HL-60 (cell line): ENCODE data around the gene ZBTB40.

ENCODE experiments used
- DNase-seq, 2 experiments: peaks; one replicate each; pipeline ENCODE4 v3.0.0-alpha.2; 2010 to 2020; ENCODE audit warnings: low read depth in 1 of 2, low spot score in 1 of 2
- H3K27ac ChIP-seq: fragments of 250-450 bp; sonication (Bioruptor Pico); replicated peaks from 2 replicates; pipeline ENCODE4 v1.5.1; 2020; ENCODE audit warnings: mild to moderate bottlenecking, moderate library complexity
- H3K27me3 ChIP-seq: fragments of 250-450 bp; sonication (Bioruptor Pico); 2 replicates; pipeline ENCODE4 v1.5.1; 2021; ENCODE audit warnings: mild to moderate bottlenecking, moderate library complexity; ENCODE audit not compliant: insufficient read depth, poor library complexity, severe bottlenecking
- H3K4me3 ChIP-seq: replicated peaks from 2 replicates; pipeline ENCODE4 v1.5.1; 2011; ENCODE audit warnings: mild to moderate bottlenecking, control low read depth, low read length; ENCODE audit not compliant: insufficient read depth
- GABPA ChIP-seq: IDR thresholded peaks from 2 replicates; pipeline ENCODE4 v1.6.1; 2012; ENCODE audit warnings: low read depth
- POLR2AphosphoS5 ChIP-seq: IDR thresholded peaks from 2 replicates; pipeline ENCODE4 v1.6.1; 2012; ENCODE audit warnings: low read depth
- SPI1 ChIP-seq: IDR thresholded peaks from 2 replicates; pipeline ENCODE4 v1.6.1; 2012; ENCODE audit warnings: low read depth, mild to moderate bottlenecking, borderline replicate concordance
- TF ChIP-seq, protein P1 (sequence below): IDR thresholded peaks from 2 replicates; pipeline ENCODE4 v1.6.1; 2012; ENCODE audit warnings: low read depth; ENCODE audit not compliant: insufficient replicate concordance
- TF ChIP-seq, protein P2 (sequence below): IDR thresholded peaks from one replicate; pipeline ENCODE4 v1.5.1; 2011; ENCODE audit warnings: low read length, control low read depth, inconsistent platforms; ENCODE audit not compliant: insufficient read depth

ZBTB40 gene

DNA sequence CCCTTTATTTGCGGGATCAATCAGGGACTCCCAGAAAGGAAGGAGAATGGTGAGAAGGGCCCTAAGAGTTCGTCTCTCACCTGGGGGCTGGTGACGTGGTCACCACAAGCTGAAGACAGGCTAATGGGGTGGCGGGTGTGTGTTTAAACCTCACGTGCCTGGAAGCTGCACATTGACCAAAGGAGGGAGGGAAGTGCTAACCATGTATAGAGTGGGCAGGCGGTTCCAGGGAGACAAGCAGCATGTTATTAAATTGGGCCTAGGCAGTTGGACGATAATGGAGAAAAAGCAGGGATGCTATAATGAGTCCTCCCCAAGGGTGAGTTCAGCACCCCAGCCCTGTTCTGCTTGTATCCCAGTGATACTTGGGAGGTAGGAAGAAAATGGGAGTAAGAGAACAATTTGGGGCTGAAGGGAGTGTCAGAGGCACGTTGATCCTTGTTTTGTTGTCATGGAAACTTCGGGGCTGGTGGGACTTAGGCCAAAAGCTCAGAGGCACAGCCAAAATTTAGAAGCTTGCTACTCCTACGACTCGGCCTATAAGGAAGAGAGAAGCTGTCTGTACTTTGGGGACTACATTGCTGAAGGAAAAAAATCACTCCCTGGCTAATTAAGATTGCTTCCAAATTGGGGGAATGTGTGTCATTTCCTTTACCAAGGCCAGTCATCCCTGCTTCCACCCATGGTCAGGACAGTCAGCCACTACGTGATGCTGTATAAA is 78.4 kb downstream of the ZBTB40 start:
- H3K27me3 ChIP-seq: no peaks in the 10 kb centered on the region
- no peak overlapping the region for H3K4me3 ChIP-seq
- TF ChIP-seq POLR2AphosphoS5: no peak
- no peak for TF ChIP-seq GABPA
- TF ChIP-seq, protein P1, sequence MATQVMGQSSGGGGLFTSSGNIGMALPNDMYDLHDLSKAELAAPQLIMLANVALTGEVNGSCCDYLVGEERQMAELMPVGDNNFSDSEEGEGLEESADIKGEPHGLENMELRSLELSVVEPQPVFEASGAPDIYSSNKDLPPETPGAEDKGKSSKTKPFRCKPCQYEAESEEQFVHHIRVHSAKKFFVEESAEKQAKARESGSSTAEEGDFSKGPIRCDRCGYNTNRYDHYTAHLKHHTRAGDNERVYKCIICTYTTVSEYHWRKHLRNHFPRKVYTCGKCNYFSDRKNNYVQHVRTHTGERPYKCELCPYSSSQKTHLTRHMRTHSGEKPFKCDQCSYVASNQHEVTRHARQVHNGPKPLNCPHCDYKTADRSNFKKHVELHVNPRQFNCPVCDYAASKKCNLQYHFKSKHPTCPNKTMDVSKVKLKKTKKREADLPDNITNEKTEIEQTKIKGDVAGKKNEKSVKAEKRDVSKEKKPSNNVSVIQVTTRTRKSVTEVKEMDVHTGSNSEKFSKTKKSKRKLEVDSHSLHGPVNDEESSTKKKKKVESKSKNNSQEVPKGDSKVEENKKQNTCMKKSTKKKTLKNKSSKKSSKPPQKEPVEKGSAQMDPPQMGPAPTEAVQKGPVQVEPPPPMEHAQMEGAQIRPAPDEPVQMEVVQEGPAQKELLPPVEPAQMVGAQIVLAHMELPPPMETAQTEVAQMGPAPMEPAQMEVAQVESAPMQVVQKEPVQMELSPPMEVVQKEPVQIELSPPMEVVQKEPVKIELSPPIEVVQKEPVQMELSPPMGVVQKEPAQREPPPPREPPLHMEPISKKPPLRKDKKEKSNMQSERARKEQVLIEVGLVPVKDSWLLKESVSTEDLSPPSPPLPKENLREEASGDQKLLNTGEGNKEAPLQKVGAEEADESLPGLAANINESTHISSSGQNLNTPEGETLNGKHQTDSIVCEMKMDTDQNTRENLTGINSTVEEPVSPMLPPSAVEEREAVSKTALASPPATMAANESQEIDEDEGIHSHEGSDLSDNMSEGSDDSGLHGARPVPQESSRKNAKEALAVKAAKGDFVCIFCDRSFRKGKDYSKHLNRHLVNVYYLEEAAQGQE: no peak
- no peak for TF ChIP-seq SPI1
- TF ChIP-seq, protein P2, sequence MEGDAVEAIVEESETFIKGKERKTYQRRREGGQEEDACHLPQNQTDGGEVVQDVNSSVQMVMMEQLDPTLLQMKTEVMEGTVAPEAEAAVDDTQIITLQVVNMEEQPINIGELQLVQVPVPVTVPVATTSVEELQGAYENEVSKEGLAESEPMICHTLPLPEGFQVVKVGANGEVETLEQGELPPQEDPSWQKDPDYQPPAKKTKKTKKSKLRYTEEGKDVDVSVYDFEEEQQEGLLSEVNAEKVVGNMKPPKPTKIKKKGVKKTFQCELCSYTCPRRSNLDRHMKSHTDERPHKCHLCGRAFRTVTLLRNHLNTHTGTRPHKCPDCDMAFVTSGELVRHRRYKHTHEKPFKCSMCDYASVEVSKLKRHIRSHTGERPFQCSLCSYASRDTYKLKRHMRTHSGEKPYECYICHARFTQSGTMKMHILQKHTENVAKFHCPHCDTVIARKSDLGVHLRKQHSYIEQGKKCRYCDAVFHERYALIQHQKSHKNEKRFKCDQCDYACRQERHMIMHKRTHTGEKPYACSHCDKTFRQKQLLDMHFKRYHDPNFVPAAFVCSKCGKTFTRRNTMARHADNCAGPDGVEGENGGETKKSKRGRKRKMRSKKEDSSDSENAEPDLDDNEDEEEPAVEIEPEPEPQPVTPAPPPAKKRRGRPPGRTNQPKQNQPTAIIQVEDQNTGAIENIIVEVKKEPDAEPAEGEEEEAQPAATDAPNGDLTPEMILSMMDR: no peak
- H3K27ac ChIP-seq: no peak overlapping the region
- no peak for DNase-seq

DNA sequence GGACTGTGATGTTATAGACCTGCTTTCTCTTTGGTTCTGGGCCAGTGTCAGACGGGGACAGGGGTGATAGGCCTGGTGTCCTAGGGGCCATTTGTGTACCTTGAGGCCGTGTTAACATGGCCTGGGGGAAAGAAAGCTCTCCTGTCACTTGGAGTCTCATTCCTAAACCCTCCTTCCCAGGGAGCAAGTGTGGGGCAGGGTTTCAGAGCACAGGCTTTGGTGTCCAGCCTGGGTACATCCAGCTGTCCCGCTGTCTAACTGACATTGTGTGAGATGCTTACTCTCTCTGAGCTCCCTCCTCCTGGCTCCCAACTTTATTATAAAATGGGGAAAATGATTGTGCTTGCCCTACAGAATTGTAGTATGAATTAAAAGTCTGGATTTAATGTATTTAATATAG is 79.1 kb downstream of the ZBTB40 start:
- no peaks in the 10 kb centered on the region for H3K27me3 ChIP-seq
- no peak for DNase-seq
- no peak overlapping the region for H3K4me3 ChIP-seq
- TF ChIP-seq, protein P2: no peak
- TF ChIP-seq, protein P1: no peak
- TF ChIP-seq SPI1: no peak
- TF ChIP-seq POLR2AphosphoS5: no peak
- no peak for TF ChIP-seq GABPA
- H3K27ac ChIP-seq: no peak overlapping the region

DNA sequence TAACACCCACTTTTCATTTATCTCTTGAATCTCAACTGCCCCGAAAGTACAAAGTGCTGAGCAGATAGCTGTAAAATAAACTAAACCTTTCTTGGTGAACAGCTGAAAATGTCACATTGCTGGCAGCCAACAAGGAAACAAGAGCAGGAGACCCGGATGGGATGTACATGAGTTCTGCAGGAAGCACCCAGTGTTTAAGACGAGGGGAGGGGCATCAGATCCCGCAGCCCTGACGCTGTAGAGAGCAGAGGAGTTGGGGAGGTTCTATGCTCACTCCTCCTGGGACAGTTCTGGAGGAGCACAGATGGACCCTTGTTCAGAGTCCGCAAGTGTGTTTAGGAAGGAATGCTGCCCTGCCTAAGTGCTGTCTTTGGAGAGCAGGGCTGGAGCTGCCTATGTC is 79.6 kb downstream of the ZBTB40 start:
- no peaks in the 10 kb centered on the region for H3K27me3 ChIP-seq
- DNase-seq: no peak
- TF ChIP-seq SPI1: no peak
- no peak for TF ChIP-seq GABPA
- TF ChIP-seq, protein P1: no peak
- TF ChIP-seq POLR2AphosphoS5: no peak
- TF ChIP-seq, protein P2: no peak
- H3K4me3 ChIP-seq: no peak overlapping the region
- H3K27ac ChIP-seq: no peak overlapping the region
